KOPT-K1 (cell line): ENCODE data around the gene ATP5F1D.

Experiments
- H3K27ac ChIP-seq: fragments of 200-600 bp; sonication (generic); 2 replicates; pipeline ENCODE4 v1.5.1; 2016; ENCODE audit warnings: antibody characterized with exemption, mild to moderate bottlenecking, low read depth, low read length; ENCODE audit not compliant: poor library complexity, severe bottlenecking
- H3K36me3 ChIP-seq: fragments of 200-600 bp; sonication (generic); 2 replicates; pipeline ENCODE4 v1.5.1; 2017; ENCODE audit warnings: antibody characterized with exemption, mild to moderate bottlenecking, low read length, moderate library complexity; ENCODE audit not compliant: insufficient read depth
- H3K9me3 ChIP-seq: fragments of 200-600 bp; sonication (generic); 2 replicates; pipeline ENCODE4 v1.5.1; 2017; ENCODE audit warnings: antibody characterized with exemption, low read length, mild to moderate bottlenecking; ENCODE audit not compliant: insufficient read depth, poor library complexity, severe bottlenecking

Gene ATP5F1D

GRCh38 chr19:1216756-1217155 is 24.8 kb upstream of the ATP5F1D start:
- Histone ChIP-seq H3K9me3 (no peaks in the 10 kb centered on the region), H3K27ac (no peak overlapping the region), H3K36me3 (peaks cover 55% of the 10 kb centered on the region)

GRCh38 chr19:1217366-1217765 is 24.2 kb upstream of the ATP5F1D start:
- H3K27ac ChIP-seq: no peak overlapping the region
- peaks cover 54% of the 10 kb centered on the region for H3K36me3 ChIP-seq
- H3K9me3 ChIP-seq: no peaks in the 10 kb centered on the region

- Histone ChIP-seq H3K36me3 (peaks cover 59% of the 10 kb centered on the region; the same call in 1 of the 2 replicates), H3K27ac (no peak overlapping the region), H3K9me3 (no peaks in the 10 kb centered on the region)
Observed at GRCh38 chr19:1218751-1219567, 22.6 kb upstream of the ATP5F1D start.

- H3K27ac ChIP-seq: no peak overlapping the region
- no peaks in the 10 kb centered on the region for H3K9me3 ChIP-seq
- peaks cover 62% of the 10 kb centered on the region; the same call in 1 of the 2 replicates for H3K36me3 ChIP-seq
Observed at GRCh38 chr19:1219786-1220476, 21.6 kb upstream of the ATP5F1D start.

- peaks cover 62% of the 10 kb centered on the region; the same call in 1 of the 2 replicates for H3K36me3 ChIP-seq
- no peaks in the 10 kb centered on the region for H3K9me3 ChIP-seq
Observed at GRCh38 chr19:1220477-1220930, 21.0 kb upstream of the ATP5F1D start.

GRCh38 chr19:1220976-1221903 is 20.3 kb upstream of the ATP5F1D start:
- Histone ChIP-seq H3K36me3 (peaks cover 64% of the 10 kb centered on the region; the same call in 1 of the 2 replicates), H3K27ac (no peak overlapping the region)

More at GRCh38 chr19:1220477-1220930, 21.0 kb upstream of the ATP5F1D start:
- no peak overlapping the region for H3K27ac ChIP-seq

GRCh38 chr19:1221904-1222255 is 19.7 kb upstream of the ATP5F1D start:
- H3K36me3 ChIP-seq: peaks cover 65% of the 10 kb centered on the region; the same call in 1 of the 2 replicates
- H3K9me3 ChIP-seq: no peaks in the 10 kb centered on the region
- H3K27ac ChIP-seq: no peak overlapping the region

More at GRCh38 chr19:1220976-1221903, 20.3 kb upstream of the ATP5F1D start:
- H3K9me3 ChIP-seq: no peaks in the 10 kb centered on the region

- Histone ChIP-seq H3K9me3 (no peaks in the 10 kb centered on the region), H3K27ac (no peak overlapping the region), H3K36me3 (peaks cover 68% of the 10 kb centered on the region; the same call in 1 of the 2 replicates)
Observed at GRCh38 chr19:1222394-1222793, 19.2 kb upstream of the ATP5F1D start.

- peaks cover 69% of the 10 kb centered on the region; the same call in 1 of the 2 replicates for H3K36me3 ChIP-seq
- no peak overlapping the region for H3K27ac ChIP-seq
- H3K9me3 ChIP-seq: no peaks in the 10 kb centered on the region
Observed at GRCh38 chr19:1223018-1223855, 18.3 kb upstream of the ATP5F1D start.

- Histone ChIP-seq H3K9me3 (no peaks in the 10 kb centered on the region), H3K27ac (no peak overlapping the region), H3K36me3 (peaks cover 69% of the 10 kb centered on the region; the same call in 1 of the 2 replicates)
Observed at GRCh38 chr19:1224047-1224825, 17.3 kb upstream of the ATP5F1D start.

- Histone ChIP-seq H3K27ac (no peak overlapping the region), H3K36me3 (peaks cover 67% of the 10 kb centered on the region; the same call in 1 of the 2 replicates), H3K9me3 (no peaks in the 10 kb centered on the region)
Observed at GRCh38 chr19:1224847-1225246, 16.7 kb upstream of the ATP5F1D start.

- H3K27ac ChIP-seq: no peak overlapping the region
- peaks cover 59% of the 10 kb centered on the region; the same call in 1 of the 2 replicates for H3K36me3 ChIP-seq
- H3K9me3 ChIP-seq: no peaks in the 10 kb centered on the region
Observed at GRCh38 chr19:1225440-1226226, 15.9 kb upstream of the ATP5F1D start.

GRCh38 chr19:1226227-1226518 is 15.4 kb upstream of the ATP5F1D start:
- peaks cover 54% of the 10 kb centered on the region; the same call in 1 of the 2 replicates for H3K36me3 ChIP-seq
- H3K27ac ChIP-seq: no peak overlapping the region
- H3K9me3 ChIP-seq: no peaks in the 10 kb centered on the region
